HuH-7.5 (cell line): ENCODE measurements around the gene CREB5.
"Not testable (repeated sequence)": the region's sequence is repeated elsewhere in the genome, so short reads cannot be mapped to it uniquely, and the experiment has no call there.

ENCODE experiments used
- DNase-seq: peaks from one replicate; pipeline ENCODE4 v3.0.0; 2011; ENCODE audit warnings: low spot score

The CREB5 gene

GRCh38 chr7:28582226-28582625, 169.9 kb downstream of the CREB5 start:
- DNase-seq: no peak

GRCh38 chr7:28584235-28584634, 171.9 kb downstream of the CREB5 start:
- DNase-seq: no peak

GRCh38 chr7:28586736-28587135, 174.4 kb downstream of the CREB5 start:
- no peak for DNase-seq

- no peak for DNase-seq
These were observed 174.9 kb downstream of the CREB5 start for GRCh38 chr7:28587211-28587610.

GRCh38 chr7:28588602-28589001, 176.3 kb downstream of the CREB5 start:
- DNase-seq: no peak

- DNase-seq: no peak
These were observed 178.8 kb downstream of the CREB5 start for GRCh38 chr7:28591041-28591674.

GRCh38 chr7:28591725-28592349, 179.5 kb downstream of the CREB5 start:
- no peak for DNase-seq

- no peak for DNase-seq
These were observed 180.5 kb downstream of the CREB5 start for GRCh38 chr7:28592861-28593260.

- no peak for DNase-seq
These were observed 182.8 kb downstream of the CREB5 start for GRCh38 chr7:28595076-28595475.

- DNase-seq: no peak
These were observed 183.5 kb downstream of the CREB5 start for GRCh38 chr7:28595801-28596200.

GRCh38 chr7:28596245-28596935, 184.1 kb downstream of the CREB5 start:
- DNase-seq: no peak

- DNase-seq: no peak
These were observed 185.0 kb downstream of the CREB5 start for GRCh38 chr7:28597284-28597683.

- not testable (repeated sequence) for DNase-seq
These were observed 185.7 kb downstream of the CREB5 start for GRCh38 chr7:28598037-28598436.

- DNase-seq: no peak
These were observed 186.3 kb downstream of the CREB5 start for GRCh38 chr7:28598586-28598985.

GRCh38 chr7:28599411-28599810, 187.1 kb downstream of the CREB5 start:
- no peak for DNase-seq

- no peak for DNase-seq
These were observed 190.0 kb downstream of the CREB5 start for GRCh38 chr7:28602282-28602681.

GRCh38 chr7:28605427-28606085, 193.2 kb downstream of the CREB5 start:
- DNase-seq: no peak

GRCh38 chr7:28606421-28606820, 194.1 kb downstream of the CREB5 start:
- no peak for DNase-seq

GRCh38 chr7:28607855-28608193, 195.5 kb downstream of the CREB5 start:
- DNase-seq: no peak

GRCh38 chr7:28608237-28608656, 195.9 kb downstream of the CREB5 start:
- no peak for DNase-seq

- no peak for DNase-seq
These were observed 196.4 kb downstream of the CREB5 start for GRCh38 chr7:28608731-28609130.

GRCh38 chr7:28609608-28610007, 197.3 kb downstream of the CREB5 start:
- no peak for DNase-seq

GRCh38 chr7:28611399-28611897, 199.1 kb downstream of the CREB5 start:
- not testable (repeated sequence) for DNase-seq
